WTC11 (cell line): ENCODE measurements around the gene GOSR1. TPM values are rescaled to one million over a fixed set of nuclear protein-coding genes. Genes with fewer than 3 reads are reported as not detected.
"Not testable (repeated sequence)": the region's sequence is repeated elsewhere in the genome, so short reads cannot be mapped to it uniquely, and the experiment has no call there.

Experiments
- ATAC-seq: fragments of 200-7000 bp; cut with Tn5 transposase; 2 replicates; pipeline ENCODE4 v1.10.0; 2021; ENCODE audit warnings: mild to moderate bottlenecking, moderate library complexity
- CTCF ChIA-PET: fragments of 300-600 bp; sonication (Branson Sonifier 250); formaldehyde crosslinking; loops from one replicate; lab custom pipeline; 2021; ENCODE audit warnings: antibody characterized with exemption; lab: Charles Lee
- POLR2A ChIA-PET: fragments of 350-600 bp; sonication (Branson Sonifier 250); formaldehyde crosslinking; loops from one replicate; lab custom pipeline; 2021; ENCODE audit warnings: antibody characterized with exemption; lab: Charles Lee
- DNase-seq: peaks from one replicate; pipeline ENCODE4 v3.0.0; 2021; ENCODE audit warnings: low spot score
- H3K27ac Mint-ChIP-seq: 2 replicates; pipeline ENCODE4 v1.8.0; 2021; ENCODE audit warnings: mixed read lengths
- H3K27me3 Mint-ChIP-seq: 2 replicates; pipeline ENCODE4 v1.8.0; 2021; ENCODE audit warnings: low read depth, mild to moderate bottlenecking, moderate library complexity, mixed read lengths
- H3K36me3 Mint-ChIP-seq: 2 replicates; pipeline ENCODE4 v1.8.0; 2021; ENCODE audit warnings: mixed read lengths
- H3K4me1 Mint-ChIP-seq: 2 replicates; pipeline ENCODE4 v1.8.0; 2022; ENCODE audit warnings: mixed read lengths
- H3K4me3 Mint-ChIP-seq: 2 replicates; pipeline ENCODE4 v1.8.0; 2021; ENCODE audit warnings: mild to moderate bottlenecking, moderate library complexity, mixed read lengths
- H3K9me3 Mint-ChIP-seq: 2 replicates; pipeline ENCODE4 v1.8.0; 2021; ENCODE audit warnings: mixed read lengths
- AR ChIP-seq: fragments of 250-450 bp; sonication (Bioruptor Pico); IDR thresholded peaks from 2 replicates; pipeline ENCODE4 v1.9.0; 2021; ENCODE audit warnings: mild to moderate bottlenecking
- ELF4 ChIP-seq: sonication (generic); formaldehyde crosslinking; IDR thresholded peaks from 2 replicates; pipeline ENCODE4 v1.8.1; 2022; ENCODE audit warnings: low read depth, mild to moderate bottlenecking, moderate library complexity, missing genetic modification reagents
- ESRRA ChIP-seq: sonication (generic); formaldehyde crosslinking; IDR thresholded peaks from 2 replicates; pipeline ENCODE4 v1.8.1; 2022; ENCODE audit warnings: mild to moderate bottlenecking, missing genetic modification reagents, borderline replicate concordance
- GTF2I ChIP-seq: fragments of 250-450 bp; sonication (Bioruptor Pico); conservative IDR thresholded peaks from 2 replicates; pipeline ENCODE4 v1.4.0; 2021; ENCODE audit warnings: mild to moderate bottlenecking
- HMGA2 ChIP-seq: fragments of 250-450 bp; sonication (Bioruptor Pico); IDR thresholded peaks from 2 replicates; pipeline ENCODE4 v1.4.0; 2021; ENCODE audit warnings: mild to moderate bottlenecking, moderate library complexity
- IRF2 ChIP-seq: sonication (generic); formaldehyde crosslinking; IDR thresholded peaks from 2 replicates; pipeline ENCODE4 v1.8.0; 2022; ENCODE audit warnings: low read depth, missing genetic modification reagents, borderline replicate concordance
- MYBL2 ChIP-seq: sonication (generic); formaldehyde crosslinking; IDR thresholded peaks from 2 replicates; pipeline ENCODE4 v1.8.1; 2023; ENCODE audit warnings: mild to moderate bottlenecking, moderate library complexity, missing genetic modification reagents
- NFYB ChIP-seq: sonication (generic); formaldehyde crosslinking; conservative IDR thresholded peaks from 2 replicates; pipeline ENCODE4 v1.8.0; 2022; ENCODE audit warnings: low read depth, missing genetic modification reagents
- NR1H2 ChIP-seq: sonication (generic); formaldehyde crosslinking; IDR thresholded peaks from 2 replicates; pipeline ENCODE4 v1.9.0; 2021; ENCODE audit warnings: mild to moderate bottlenecking, moderate library complexity, missing genetic modification reagents
- STAT6 ChIP-seq: sonication (generic); formaldehyde crosslinking; conservative IDR thresholded peaks from 2 replicates; pipeline ENCODE4 v1.8.1; 2023; ENCODE audit warnings: mild to moderate bottlenecking, low read depth, missing genetic modification reagents, moderate library complexity
- TCF7 ChIP-seq: sonication (generic); formaldehyde crosslinking; IDR thresholded peaks from 2 replicates; pipeline ENCODE4 v1.8.0; 2022; ENCODE audit warnings: mild to moderate bottlenecking, low read depth, missing genetic modification reagents, moderate library complexity
- ZNF317 ChIP-seq: sonication (generic); formaldehyde crosslinking; IDR thresholded peaks from 2 replicates; pipeline ENCODE4 v1.8.1; 2023; ENCODE audit warnings: low read depth, mild to moderate bottlenecking, moderate library complexity, missing genetic modification reagents, borderline replicate concordance
- total RNA-seq: library from RNA; stranded (reverse); gene quantifications from 3 replicates; pipeline ENCODE4 v1.2.3, GENCODE V29; 2021
- TF ChIP-seq, protein P1 (sequence below): sonication (generic); formaldehyde crosslinking; IDR thresholded peaks from 2 replicates; pipeline ENCODE4 v1.8.1; 2022; ENCODE audit warnings: low read depth, mild to moderate bottlenecking, moderate library complexity, missing genetic modification reagents, borderline replicate concordance
- TF ChIP-seq, protein P2 (sequence below): sonication (generic); formaldehyde crosslinking; IDR thresholded peaks from 2 replicates; pipeline ENCODE4 v1.8.0; 2023; ENCODE audit warnings: missing genetic modification reagents

Gene GOSR1
- total RNA-seq, 1 experiment from 2014 or later = 37.4 TPM

DNA sequence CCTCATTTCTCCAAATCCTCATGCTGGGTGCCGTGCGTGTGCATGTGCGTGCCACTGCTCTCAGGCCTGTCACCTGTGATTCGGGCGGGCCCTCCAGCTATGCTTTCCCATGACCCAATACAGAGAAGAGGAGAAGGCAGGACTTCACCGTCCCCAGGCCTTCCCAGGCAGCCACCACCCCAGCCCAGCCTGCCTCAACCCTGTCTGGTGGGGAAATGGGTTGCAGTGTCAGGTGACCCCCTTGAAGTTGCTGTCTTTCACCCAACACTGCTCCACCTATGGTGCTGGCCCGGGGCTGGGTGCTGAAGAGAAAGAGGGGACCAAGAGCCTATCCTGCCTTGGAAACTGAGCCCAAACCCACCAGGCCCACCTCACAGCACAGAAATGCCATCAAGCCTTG lies 94.7 kb downstream of the GOSR1 start:
- no peak for ATAC-seq
- ChIA-PET CTCF (no interaction called here), POLR2A (no interaction called here)
- Mint-ChIP-seq H3K27me3 (peaks cover 3% of the 10 kb centered on the region; the same call in 1 of the 2 replicates), H3K36me3 (no peaks in the 10 kb centered on the region), H3K4me3 (no peak overlapping the region), H3K27ac (no peak overlapping the region), H3K4me1 (peaks cover 10% of the 10 kb centered on the region), H3K9me3 (no peaks in the 10 kb centered on the region)
- no peak for DNase-seq
- TF ChIP-seq ESRRA (no peak), ZNF317 (no peak), AR (CRISPR knock-in tag) (no peak)

DNA sequence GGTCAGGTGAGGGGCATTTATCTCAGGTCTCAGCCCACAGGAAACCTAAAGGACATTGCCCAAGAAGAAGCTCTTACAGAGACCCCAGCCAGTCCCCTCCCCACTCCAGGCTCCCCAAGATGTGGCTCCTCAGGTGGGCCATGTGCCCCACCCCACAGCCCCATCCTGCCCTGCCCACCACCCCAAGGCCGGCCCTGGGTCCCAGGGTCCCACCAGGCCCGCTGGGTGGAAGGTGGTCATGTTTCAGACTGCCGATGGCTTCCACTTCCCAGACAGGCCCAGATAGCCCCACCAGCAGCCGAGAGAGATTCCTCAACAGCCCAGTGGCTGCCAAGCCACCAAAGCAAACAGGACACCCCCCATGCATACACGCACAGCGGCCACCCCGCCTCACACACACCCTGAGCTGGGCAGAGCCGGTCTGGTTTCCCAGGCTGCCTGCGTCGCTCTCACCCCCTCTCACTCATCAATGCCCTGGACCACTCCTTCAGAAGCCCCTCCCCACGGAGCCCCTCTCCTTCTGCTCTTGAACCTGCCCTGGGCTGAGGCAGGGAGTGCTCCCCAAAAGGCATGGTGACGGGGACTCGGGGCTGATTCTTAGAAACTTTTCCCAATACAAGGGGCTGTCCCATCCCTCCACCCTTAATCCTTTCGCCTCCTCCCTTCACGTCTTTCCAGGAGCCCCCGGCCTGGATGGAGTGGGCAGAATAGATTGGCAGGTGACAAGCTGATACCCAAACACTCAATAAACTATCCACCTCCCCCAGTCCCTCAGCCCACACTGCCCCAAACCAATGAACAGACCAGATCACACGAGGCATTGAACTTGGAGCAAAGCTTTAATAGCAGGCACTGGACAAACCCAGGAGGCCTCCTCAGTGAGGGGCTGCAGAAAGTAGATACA lies 95.7 kb downstream of the GOSR1 start:
- DNase-seq, H3K4me3 Mint-ChIP-seq, H3K27me3 Mint-ChIP-seq, H3K9me3 Mint-ChIP-seq, ATAC-seq, H3K27ac Mint-ChIP-seq, H3K4me1 Mint-ChIP-seq, H3K36me3 Mint-ChIP-seq, POLR2A ChIA-PET: not testable (repeated sequence)
- CTCF ChIA-PET = interaction anchor here (2.7 kb wide), 1 partner anchor 18 kb away, joined by 8 read pairs; no protein-coding TSS in a partner anchor

DNA sequence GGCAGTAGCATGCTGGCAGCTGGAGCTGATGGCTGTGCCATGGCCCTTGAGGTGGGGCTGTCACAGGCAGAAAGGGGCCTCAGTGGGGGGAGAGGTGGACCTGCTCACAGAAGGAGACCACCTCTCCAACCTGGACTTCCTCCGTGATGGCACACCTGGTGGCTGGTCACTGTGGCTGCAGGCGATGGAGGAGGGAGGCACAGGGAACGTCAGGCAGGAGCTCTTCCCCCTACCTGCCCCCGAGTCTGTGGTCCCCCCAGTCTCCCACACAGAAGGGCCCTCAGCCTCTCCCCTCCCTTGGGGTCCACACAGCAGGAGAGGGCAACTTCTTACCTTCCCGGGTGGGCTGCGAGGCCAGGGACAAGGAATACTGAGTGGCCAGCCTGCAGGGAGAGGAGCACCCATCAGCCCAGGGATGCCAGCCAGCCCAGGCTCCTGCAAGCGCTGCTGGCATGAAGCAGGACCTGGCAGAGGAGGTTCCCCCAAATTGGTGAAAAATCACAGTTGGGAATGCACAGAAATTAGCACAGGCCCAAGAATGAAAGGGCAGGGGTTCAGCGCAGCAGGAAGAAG lies 96.5 kb downstream of the GOSR1 start:
- H3K4me3 Mint-ChIP-seq = no peak overlapping the region
- DNase-seq (peak; percentile 25), ATAC-seq (no peak)
- no peak for TF ChIP-seq IRF2
- no peak for TF ChIP-seq MYBL2 (CRISPR knock-in tag)
- no peak for TF ChIP-seq NFYB (CRISPR knock-in tag)
- no peak for TF ChIP-seq GTF2I (CRISPR knock-in tag)
- no peak for TF ChIP-seq AR (CRISPR knock-in tag)
- TF ChIP-seq STAT6 (CRISPR knock-in tag) = no peak
- TF ChIP-seq, protein P1, sequence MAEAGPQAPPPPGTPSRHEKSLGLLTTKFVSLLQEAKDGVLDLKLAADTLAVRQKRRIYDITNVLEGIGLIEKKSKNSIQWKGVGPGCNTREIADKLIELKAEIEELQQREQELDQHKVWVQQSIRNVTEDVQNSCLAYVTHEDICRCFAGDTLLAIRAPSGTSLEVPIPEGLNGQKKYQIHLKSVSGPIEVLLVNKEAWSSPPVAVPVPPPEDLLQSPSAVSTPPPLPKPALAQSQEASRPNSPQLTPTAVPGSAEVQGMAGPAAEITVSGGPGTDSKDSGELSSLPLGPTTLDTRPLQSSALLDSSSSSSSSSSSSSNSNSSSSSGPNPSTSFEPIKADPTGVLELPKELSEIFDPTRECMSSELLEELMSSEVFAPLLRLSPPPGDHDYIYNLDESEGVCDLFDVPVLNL (CRISPR knock-in tag) = no peak
- TF ChIP-seq TCF7 = no peak
- TF ChIP-seq, protein P2, sequence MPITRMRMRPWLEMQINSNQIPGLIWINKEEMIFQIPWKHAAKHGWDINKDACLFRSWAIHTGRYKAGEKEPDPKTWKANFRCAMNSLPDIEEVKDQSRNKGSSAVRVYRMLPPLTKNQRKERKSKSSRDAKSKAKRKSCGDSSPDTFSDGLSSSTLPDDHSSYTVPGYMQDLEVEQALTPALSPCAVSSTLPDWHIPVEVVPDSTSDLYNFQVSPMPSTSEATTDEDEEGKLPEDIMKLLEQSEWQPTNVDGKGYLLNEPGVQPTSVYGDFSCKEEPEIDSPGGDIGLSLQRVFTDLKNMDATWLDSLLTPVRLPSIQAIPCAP (CRISPR knock-in tag) = no peak
- TF ChIP-seq ELF4 (CRISPR knock-in tag) = no peak
- TF ChIP-seq NR1H2 (CRISPR knock-in tag) = no peak
- TF ChIP-seq HMGA2 (CRISPR knock-in tag) = no peak
- ChIA-PET CTCF (interaction anchor here (1.0 to 2.7 kb wide), 2 partner anchors 18 to 26 kb away, joined by 3 to 8 read pairs; no protein-coding TSS in a partner anchor), POLR2A (no interaction called here)
- H3K27me3 Mint-ChIP-seq = peaks cover 3% of the 10 kb centered on the region; the same call in 1 of the 2 replicates
- H3K27ac Mint-ChIP-seq = no peak overlapping the region
- peaks cover 10% of the 10 kb centered on the region for H3K4me1 Mint-ChIP-seq
- H3K36me3 Mint-ChIP-seq = no peaks in the 10 kb centered on the region
- no peaks in the 10 kb centered on the region for H3K9me3 Mint-ChIP-seq

- POLR2A ChIA-PET, H3K9me3 Mint-ChIP-seq, H3K36me3 Mint-ChIP-seq, H3K4me3 Mint-ChIP-seq, H3K27me3 Mint-ChIP-seq, ATAC-seq, H3K27ac Mint-ChIP-seq: not testable (repeated sequence)
- CTCF ChIA-PET = interaction anchor here (1.0 to 2.7 kb wide), 2 partner anchors 19 to 26 kb away, joined by 3 to 8 read pairs; no protein-coding TSS in a partner anchor
- peaks cover 14% of the 10 kb centered on the region for H3K4me1 Mint-ChIP-seq
- peak; percentile 1 for DNase-seq
Observed at GRCh38 chr17:30574309-30574708, 97.1 kb downstream of the GOSR1 start.
